GM19372 (cell line): ENCODE measurements around the gene VDAC1.
"Not testable (repeated sequence)": the region's sequence is repeated elsewhere in the genome, so short reads cannot be mapped to it uniquely, and the experiment has no call there.

Experiments
- ATAC-seq: cut with Tn5 transposase; IDR thresholded peaks from one replicate; pipeline ENCODE4 v1.9.1; 2021; ENCODE audit warnings: mild to moderate bottlenecking, low read depth, moderate library complexity; ENCODE audit not compliant: unreplicated experiment

VDAC1 gene

DNA sequence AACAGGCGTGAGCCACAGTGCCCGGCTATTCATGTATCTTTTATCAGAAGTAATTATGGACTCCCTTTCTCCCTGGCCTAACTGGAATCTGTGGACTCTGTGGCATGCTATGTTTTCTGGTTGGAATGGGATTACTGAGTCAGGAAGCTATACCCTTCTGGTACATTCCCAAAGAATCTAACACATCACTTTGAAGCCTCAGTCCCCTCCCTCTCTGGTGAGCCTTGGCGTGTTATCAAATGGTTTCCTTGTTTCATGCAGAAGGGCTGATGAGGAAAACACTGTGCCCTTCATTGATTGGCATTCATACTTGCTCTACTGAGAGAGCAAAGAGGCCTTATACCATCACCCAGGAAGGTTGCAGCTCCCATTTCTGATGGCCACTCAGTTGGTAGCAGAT lies 59.2 kb downstream of the VDAC1 start:
- ATAC-seq: no peak

GRCh38 chr5:133944263-133945185 lies 60.3 kb downstream of the VDAC1 start:
- ATAC-seq: no peak

- no peak for ATAC-seq
Measured at GRCh38 chr5:133943475-133943817, 61.3 kb downstream of the VDAC1 start.

DNA sequence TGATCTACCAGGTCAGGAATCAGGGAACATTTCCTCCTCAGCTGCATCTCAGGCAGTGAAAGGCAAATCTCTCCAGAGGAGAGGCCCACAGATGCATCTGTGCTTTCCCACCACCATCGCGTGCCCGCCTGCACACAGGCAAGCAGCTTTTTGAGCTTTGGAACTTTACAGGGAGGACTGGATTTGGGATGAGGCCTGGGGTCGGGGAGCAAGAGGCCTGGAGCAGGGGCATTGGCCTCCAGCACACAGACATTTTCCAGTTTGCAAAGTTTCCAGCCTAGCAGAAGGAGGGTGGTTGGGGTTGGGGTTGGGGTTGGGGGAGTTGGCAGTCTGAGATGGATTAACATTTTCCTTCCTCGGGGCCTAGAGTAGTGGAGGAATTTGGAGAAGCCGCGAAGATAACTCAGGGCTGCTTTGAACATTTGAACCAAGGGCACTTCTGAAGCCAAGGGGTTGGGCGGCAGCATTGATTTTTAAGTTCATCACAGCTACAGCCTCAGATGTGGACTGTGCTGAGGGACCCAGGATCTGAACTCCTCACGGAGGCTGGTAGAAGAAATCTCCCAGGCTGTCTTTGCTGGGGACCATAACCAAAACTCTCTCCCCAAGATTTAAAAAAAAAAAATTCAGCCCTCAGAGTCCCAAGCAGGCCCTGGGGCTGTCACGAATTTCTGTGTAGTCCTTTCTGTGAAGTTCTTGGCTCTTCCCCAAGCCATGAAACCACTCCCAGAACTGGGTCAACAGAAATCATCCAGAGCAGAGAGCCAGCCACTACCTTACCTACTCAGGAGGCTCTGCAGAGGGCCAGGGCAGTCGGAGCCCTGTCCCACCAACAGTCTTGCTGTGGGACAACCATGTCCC lies 61.9 kb downstream of the VDAC1 start:
- ATAC-seq: no peak

- ATAC-seq: no peak
Measured at GRCh38 chr5:133941456-133942196, 63.1 kb downstream of the VDAC1 start.

GRCh38 chr5:133939668-133940067 lies 65.1 kb downstream of the VDAC1 start:
- no peak for ATAC-seq

DNA sequence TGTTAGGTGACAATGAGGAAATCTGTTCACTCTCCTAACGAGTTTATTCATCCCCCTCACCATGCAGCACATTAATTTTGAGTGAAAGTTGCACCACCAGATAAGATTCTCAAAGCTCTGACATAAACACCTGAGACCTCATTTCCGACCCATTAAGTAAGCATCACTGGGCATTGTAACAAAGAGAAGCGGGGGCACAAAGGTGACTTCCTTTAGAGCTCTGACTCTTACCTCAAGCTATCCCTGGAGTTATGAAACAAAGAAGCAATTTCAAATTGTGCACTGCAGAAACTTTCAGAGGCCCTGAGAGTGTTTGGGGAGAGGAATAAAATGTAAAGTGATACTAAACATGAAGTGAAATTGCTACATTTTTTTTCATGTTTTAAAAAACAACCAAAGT lies 65.8 kb downstream of the VDAC1 start:
- no peak for ATAC-seq

DNA sequence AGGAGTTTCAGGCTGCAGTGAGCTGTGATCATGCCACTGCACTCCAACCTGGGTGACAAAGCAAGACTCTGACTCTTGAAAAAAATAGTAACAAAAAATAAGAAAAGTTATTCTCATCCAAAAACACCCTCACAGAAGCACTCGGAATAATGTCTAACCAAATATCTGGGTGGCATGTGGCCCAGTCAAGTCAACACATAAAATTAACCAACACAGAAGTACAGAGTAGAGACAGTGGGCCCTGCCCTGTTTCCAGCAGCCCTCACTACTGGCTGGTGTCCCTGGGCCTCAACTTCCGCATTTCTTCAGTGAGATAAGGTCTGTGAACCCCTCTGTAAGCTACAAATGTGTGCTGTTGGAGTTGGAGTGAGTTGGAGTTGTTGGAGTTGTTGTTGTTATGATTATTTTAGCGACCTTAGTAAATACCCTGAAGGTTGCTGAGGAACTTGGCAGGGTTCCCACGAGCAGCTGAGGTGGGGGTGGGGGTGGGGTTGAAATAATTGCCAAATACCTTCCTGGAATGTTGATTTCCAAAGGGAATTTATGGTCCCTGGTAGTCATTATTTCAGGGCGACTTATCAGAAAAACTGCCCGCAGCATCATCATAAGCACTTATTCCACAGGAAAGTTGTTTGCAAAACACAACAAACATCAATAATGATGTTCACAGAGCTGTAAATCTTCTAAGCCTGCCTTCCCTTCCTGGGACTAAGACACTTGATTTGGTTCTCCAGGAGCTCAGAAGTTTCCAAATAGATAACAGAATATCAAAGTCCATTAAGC lies 66.5 kb downstream of the VDAC1 start:
- ATAC-seq: no peak

GRCh38 chr5:133937628-133938027 lies 67.1 kb downstream of the VDAC1 start:
- not testable (repeated sequence) for ATAC-seq

DNA sequence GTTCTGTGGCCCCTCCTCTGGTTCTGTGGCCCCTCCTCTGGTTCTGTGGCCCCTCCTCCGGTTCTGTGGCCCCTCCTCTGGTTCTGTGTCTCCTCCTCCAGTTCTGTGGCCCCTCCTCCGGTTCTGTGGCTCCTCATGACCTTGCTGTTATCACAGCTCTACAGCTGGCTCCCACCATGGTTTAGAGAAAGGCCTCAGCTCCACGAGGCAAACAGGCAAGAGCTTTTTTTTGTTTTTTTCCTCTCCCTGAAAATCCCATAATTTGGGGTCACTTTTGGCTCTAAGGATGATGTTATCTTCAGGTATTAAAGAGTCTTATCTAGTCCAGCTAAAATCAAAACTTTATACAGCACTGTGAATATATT lies 68.1 kb downstream of the VDAC1 start:
- ATAC-seq: no peak

DNA sequence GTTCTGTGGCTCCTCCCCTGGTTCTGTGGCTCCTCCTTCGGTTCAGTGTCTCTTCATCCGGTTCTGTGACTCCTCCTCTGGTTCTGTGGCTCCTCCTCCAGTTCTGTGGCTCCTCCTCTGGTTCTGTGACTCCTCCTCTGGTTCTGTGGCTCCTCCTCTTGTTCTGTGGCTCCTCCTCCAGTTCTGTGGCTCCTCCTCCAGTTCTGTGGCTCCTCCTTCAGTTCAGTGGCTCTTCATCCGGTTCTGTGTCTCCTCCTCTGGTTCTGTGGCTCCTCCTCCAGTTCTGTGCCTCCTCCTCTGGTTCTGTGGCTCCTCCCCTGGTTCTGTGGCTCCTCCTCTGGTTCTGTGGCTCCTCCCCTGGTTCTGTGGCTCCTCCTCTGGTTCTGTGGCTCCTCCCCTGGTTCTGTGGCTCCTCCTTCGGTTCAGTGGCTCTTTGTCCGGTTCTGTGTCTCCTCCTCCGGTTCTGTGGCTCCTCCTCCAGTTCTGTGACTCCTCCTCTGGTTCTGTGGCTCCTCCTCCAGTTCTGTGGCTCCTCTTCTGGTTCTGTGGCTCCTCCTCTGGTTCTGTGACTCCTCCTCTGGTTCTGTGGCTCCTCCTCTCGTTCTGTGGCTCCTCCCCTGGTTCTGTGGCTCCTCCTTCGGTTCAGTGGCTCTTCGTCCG lies 68.7 kb downstream of the VDAC1 start:
- ATAC-seq: not testable (repeated sequence)

DNA sequence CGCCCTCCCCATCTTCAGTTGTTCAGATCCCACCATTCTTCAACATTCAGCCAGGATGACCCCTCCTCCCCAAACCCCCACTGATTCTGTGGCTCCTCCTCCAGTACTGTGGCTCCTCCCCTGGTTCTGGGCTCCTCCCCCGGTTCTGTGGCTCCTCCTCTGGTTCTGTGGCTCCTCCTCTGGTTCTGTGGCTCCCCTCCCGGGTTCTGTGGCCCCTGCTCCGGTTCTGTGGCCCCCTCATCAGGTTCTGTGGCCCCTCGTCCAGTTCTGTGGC lies 69.2 kb downstream of the VDAC1 start:
- no peak for ATAC-seq

GRCh38 chr5:133934822-133935666 lies 69.7 kb downstream of the VDAC1 start:
- no peak for ATAC-seq

GRCh38 chr5:133934311-133934710 lies 70.5 kb downstream of the VDAC1 start:
- no peak for ATAC-seq

DNA sequence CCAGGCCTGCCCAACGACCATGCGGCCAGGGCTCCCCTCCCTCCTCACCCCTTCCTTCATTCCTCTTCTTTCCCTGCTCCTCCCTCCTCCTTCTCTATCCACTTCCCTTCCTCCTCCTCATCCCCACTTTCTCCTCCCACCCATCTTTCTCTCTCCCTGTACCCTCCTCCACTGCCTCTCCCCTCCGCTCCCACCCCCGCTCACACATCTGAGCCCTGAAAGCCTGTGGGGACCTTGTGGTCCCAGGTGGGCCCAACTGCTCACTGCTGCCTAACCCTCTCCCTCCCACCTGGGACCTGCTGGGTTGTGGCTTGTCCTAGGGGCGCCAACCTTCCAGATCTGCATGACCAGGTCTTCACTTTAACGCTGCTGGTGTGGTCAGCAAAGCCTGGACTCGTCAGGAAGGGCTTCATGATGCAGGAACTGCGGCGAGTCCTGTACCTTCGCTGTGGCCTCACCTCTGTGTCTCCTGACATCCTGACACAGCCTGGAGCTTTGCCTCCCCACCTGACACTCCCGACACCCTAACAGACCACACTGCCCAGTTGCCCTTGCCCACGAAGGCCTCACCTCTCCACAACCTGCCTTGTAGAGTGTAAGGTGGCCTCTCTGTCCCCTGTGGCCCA lies 71.0 kb downstream of the VDAC1 start:
- no peak for ATAC-seq

GRCh38 chr5:133933169-133933509 lies 71.6 kb downstream of the VDAC1 start:
- no peak for ATAC-seq

DNA sequence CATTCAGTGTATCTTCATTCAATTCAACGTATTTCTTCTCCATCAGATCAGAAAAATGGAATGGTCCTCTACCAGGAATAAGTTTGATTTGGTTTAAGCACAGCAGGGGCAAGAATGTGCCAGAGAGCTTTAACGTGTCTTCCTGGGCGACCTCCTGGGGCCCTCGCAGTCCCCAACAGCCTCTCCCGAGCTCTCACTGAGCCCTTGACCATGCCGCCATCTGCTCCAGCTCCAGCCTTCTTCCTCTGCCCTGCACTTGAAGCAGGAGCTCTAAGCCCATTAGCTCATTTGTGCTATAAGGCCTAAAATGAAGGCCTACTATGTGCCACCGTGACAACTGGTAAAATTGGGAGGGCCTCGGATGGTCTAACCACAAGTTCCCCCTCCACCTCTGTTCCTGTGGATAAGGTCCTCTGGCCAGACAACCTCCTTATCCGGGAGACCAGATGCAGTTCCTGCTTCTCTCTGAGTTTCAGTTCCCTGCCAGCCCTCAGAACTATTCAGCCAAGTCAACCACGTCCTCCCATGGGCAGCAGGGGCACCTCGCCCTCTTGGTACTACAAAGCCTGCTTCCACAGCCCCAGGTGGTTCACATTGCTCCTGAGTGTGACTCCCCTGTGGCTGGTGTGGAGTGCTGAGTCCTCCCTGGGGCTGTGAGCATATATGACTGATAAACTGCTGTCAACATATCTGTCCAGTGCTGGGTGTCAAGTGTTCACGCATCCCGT lies 72.2 kb downstream of the VDAC1 start:
- ATAC-seq: no peak

- ATAC-seq: no peak
Measured at GRCh38 chr5:133931546-133931945, 73.2 kb downstream of the VDAC1 start.
